Daoy (cell line): ENCODE results near the gene HOXB3. TPM values are rescaled to one million over a fixed set of nuclear protein-coding genes. Genes with fewer than 3 reads are reported as not detected.

Experiments
- DNase-seq: peaks from one replicate; pipeline ENCODE4 v3.0.0-alpha.2; 2015; ENCODE audit warnings: low read depth
- total RNA-seq: library from RNA; depleted of rRNA; stranded (reverse); fragments of >200 nt; shearing (Covaris generic); gene quantifications from 2 replicates; pipeline ENCODE4 v1.2.3, GENCODE V29; 2014

HOXB3 gene
- total RNA-seq, 1 experiment from 2014 or later, result 1.3 TPM

- DNase-seq, result no peak
Measured at GRCh38 chr17:48556576-48557401, 33.3 kb downstream of the HOXB3 start.

- DNase-seq, result no peak
Measured at GRCh38 chr17:48556229-48556575, 33.8 kb downstream of the HOXB3 start.

GRCh38 chr17:48555258-48556228 lies 34.5 kb downstream of the HOXB3 start:
- DNase-seq, result peak; percentile 36

GRCh38 chr17:48554412-48555257 lies 35.4 kb downstream of the HOXB3 start:
- no peak for DNase-seq

- DNase-seq, result no peak
Measured at GRCh38 chr17:48553826-48554225, 36.2 kb downstream of the HOXB3 start.

- no peak for DNase-seq
Measured at GRCh38 chr17:48553190-48553547, 36.9 kb downstream of the HOXB3 start.

GRCh38 chr17:48552466-48553189 lies 37.4 kb downstream of the HOXB3 start:
- no peak for DNase-seq

- no peak for DNase-seq
Measured at GRCh38 chr17:48551596-48552465, 38.2 kb downstream of the HOXB3 start.

GRCh38 chr17:48551214-48551555 lies 38.9 kb downstream of the HOXB3 start:
- no peak for DNase-seq

GRCh38 chr17:48550502-48551213 lies 39.4 kb downstream of the HOXB3 start:
- DNase-seq, result no peak

GRCh38 chr17:48549914-48550501 lies 40.0 kb downstream of the HOXB3 start:
- no peak for DNase-seq

- no peak for DNase-seq
Measured at GRCh38 chr17:48549281-48549630, 40.8 kb downstream of the HOXB3 start.

- no peak for DNase-seq
Measured at GRCh38 chr17:48548523-48549280, 41.3 kb downstream of the HOXB3 start.

- DNase-seq, result no peak
Measured at GRCh38 chr17:48547808-48548522, 42.1 kb downstream of the HOXB3 start.

- no peak for DNase-seq
Measured at GRCh38 chr17:48546924-48547807, 42.9 kb downstream of the HOXB3 start.

- no peak for DNase-seq
Measured at GRCh38 chr17:48546137-48546923, 43.7 kb downstream of the HOXB3 start.
